Loucy (cell line): ENCODE measurements around the gene TPST2.

Source experiments
- H2AFZ ChIP-seq: fragments of 200-600 bp; sonication (generic); 2 replicates; pipeline ENCODE4 v1.6.0; 2016; ENCODE audit warnings: antibody characterized with exemption, mild to moderate bottlenecking, low read length, moderate library complexity
- H3F3A ChIP-seq: fragments of 200-600 bp; 2 replicates; pipeline ENCODE4 v1.6.0; 2016; ENCODE audit warnings: antibody characterized with exemption, low read depth, mild to moderate bottlenecking
- H3K27me3 ChIP-seq: fragments of 200-600 bp; sonication (generic); 2 replicates; pipeline ENCODE4 v1.6.1; 2014; ENCODE audit warnings: low read length, mild to moderate bottlenecking; ENCODE audit not compliant: insufficient read depth, poor library complexity, severe bottlenecking
- H3K36me3 ChIP-seq: fragments of 200-600 bp; sonication (generic); 2 replicates; pipeline ENCODE4 v1.6.1; 2016; ENCODE audit warnings: low read length; ENCODE audit not compliant: insufficient read depth
- H3K4me1 ChIP-seq: fragments of 200-600 bp; sonication (generic); 2 replicates; pipeline ENCODE4 v1.5.1; 2014; ENCODE audit warnings: low read length, mild to moderate bottlenecking; ENCODE audit not compliant: insufficient read depth, poor library complexity, severe bottlenecking
- H3K4me2 ChIP-seq: fragments of 200-600 bp; sonication (generic); 2 replicates; pipeline ENCODE4 v1.6.0; 2014; ENCODE audit warnings: antibody characterized with exemption, low read length, low read depth, mild to moderate bottlenecking; ENCODE audit not compliant: poor library complexity, severe bottlenecking
- H3K4me3 ChIP-seq: fragments of 200-600 bp; sonication (generic); 2 replicates; pipeline ENCODE4 v1.5.1; 2014; ENCODE audit warnings: low read length, mild to moderate bottlenecking, mixed read lengths; ENCODE audit not compliant: poor library complexity, severe bottlenecking
- H3K79me2 ChIP-seq: fragments of 200-600 bp; sonication (generic); 2 replicates; pipeline ENCODE4 v1.6.1; 2014; ENCODE audit warnings: low read length; ENCODE audit not compliant: insufficient read depth
- H3K9ac ChIP-seq: fragments of 200-600 bp; sonication (generic); 2 replicates; pipeline ENCODE4 v1.6.0; 2014; ENCODE audit warnings: mild to moderate bottlenecking, low read depth, low read length, moderate library complexity; ENCODE audit not compliant: poor library complexity, severe bottlenecking
- H3K9me2 ChIP-seq: fragments of 200-600 bp; sonication (generic); replicated peaks from 2 replicates; pipeline ENCODE4 v1.6.1; 2016; ENCODE audit warnings: low read depth, low read length, mixed read lengths
- H3K9me3 ChIP-seq: fragments of 200-600 bp; sonication (generic); 2 replicates; pipeline ENCODE4 v1.6.1; 2014; ENCODE audit warnings: mild to moderate bottlenecking, antibody characterized with exemption, low read length, low read depth; ENCODE audit not compliant: insufficient read depth
- H4K20me1 ChIP-seq: fragments of 200-600 bp; sonication (generic); 2 replicates; pipeline ENCODE4 v1.6.0; 2014; ENCODE audit warnings: antibody characterized with exemption, low read length, mild to moderate bottlenecking; ENCODE audit not compliant: insufficient read depth, poor library complexity, severe bottlenecking
- EZH2phosphoT487 ChIP-seq: fragments of 200-600 bp; IDR thresholded peaks from 2 replicates; pipeline ENCODE4 v1.6.1; 2018; ENCODE audit warnings: antibody characterized with exemption, mild to moderate bottlenecking, moderate library complexity, borderline replicate concordance
- TF ChIP-seq, protein P1 (sequence below): fragments of 200-600 bp; sonication (generic); conservative IDR thresholded peaks from 2 replicates; pipeline ENCODE4 v1.5.1; 2014; ENCODE audit warnings: mild to moderate bottlenecking, antibody characterized with exemption, low read length

Gene TPST2

DNA sequence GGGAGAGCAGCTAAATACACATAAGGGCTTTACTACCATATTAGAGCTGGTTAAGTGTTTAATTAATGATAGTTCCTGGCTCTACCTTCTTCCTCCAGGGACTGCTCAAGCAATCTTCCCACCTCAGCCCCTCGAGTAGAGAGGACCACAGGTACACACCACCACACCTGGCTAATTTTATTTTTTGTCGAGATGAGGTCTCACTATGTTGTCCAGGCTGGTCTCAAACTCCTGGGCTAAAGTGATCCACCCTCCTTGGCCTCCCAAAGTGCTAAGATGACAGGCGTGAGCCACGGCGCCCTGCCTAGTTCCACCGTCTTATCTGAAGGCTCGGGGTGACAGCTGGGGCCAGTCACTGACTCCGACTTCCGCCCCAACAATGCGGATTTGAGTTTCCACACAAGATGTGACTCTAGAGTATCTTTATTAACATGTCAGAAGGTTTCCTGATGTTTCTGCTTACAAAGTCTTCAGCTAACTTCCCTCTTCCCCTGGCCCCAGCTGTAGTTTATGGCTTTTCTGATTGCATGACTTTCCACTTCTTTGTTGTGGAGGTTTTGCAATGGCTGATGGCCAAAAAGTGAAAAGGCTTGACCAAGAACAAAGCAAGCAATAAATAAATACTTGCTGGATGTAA, 16.8 kb downstream of the TPST2 start:
- Histone ChIP-seq H3K9ac (peak overlapping the region; percentile 37), H3K9me3 (no peaks in the 10 kb centered on the region), H4K20me1 (no peaks in the 10 kb centered on the region), H3K4me1 (peaks cover 31% of the 10 kb centered on the region), H3F3A (peaks cover 3% of the 10 kb centered on the region; the same call in 1 of the 2 replicates), H3K4me3 (peak overlapping the region; percentile 14), H3K27me3 (no peaks in the 10 kb centered on the region), H2AFZ (no peak overlapping the region), H3K9me2 (no peaks in the 10 kb centered on the region), H3K4me2 (peak overlapping the region; percentile 55), H3K79me2 (peaks cover 40% of the 10 kb centered on the region), H3K36me3 (no peaks in the 10 kb centered on the region)
- TF ChIP-seq EZH2phosphoT487 = no peak
- TF ChIP-seq, protein P1, sequence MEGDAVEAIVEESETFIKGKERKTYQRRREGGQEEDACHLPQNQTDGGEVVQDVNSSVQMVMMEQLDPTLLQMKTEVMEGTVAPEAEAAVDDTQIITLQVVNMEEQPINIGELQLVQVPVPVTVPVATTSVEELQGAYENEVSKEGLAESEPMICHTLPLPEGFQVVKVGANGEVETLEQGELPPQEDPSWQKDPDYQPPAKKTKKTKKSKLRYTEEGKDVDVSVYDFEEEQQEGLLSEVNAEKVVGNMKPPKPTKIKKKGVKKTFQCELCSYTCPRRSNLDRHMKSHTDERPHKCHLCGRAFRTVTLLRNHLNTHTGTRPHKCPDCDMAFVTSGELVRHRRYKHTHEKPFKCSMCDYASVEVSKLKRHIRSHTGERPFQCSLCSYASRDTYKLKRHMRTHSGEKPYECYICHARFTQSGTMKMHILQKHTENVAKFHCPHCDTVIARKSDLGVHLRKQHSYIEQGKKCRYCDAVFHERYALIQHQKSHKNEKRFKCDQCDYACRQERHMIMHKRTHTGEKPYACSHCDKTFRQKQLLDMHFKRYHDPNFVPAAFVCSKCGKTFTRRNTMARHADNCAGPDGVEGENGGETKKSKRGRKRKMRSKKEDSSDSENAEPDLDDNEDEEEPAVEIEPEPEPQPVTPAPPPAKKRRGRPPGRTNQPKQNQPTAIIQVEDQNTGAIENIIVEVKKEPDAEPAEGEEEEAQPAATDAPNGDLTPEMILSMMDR = no peak

DNA sequence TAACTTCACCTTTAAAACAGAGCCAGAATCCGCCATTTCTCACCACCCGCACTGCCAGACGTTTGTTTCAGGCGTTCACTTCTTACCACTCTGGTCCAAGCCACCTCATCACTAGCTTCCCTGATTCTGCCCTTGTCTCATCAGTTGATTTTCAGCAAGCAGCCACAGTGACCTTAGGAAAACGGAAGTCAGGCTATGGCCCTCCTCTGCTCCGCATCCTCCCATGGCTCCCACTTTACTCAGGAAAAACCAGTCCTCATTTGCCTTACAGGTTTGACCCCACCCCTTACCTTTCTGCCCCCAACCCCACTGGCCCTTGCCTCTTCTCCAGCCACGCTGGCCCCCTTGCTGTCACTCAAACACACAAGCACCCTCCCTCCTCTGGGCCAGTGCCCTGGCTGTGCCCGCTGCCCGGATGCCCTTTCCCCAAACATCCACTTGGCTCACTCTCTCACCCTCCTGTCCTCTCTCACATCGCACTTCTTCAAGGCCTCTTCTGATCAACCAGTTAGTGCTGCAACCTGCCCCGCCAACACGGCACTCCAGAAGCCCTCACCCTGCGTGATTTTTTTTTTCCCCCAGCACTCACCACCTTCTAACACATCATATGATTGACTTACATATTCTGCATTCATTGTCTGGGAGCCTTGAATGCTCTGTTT, 18.9 kb downstream of the TPST2 start:
- Histone ChIP-seq H3K27me3 (no peaks in the 10 kb centered on the region), H3K4me1 (peaks cover 48% of the 10 kb centered on the region), H3K79me2 (peaks cover 45% of the 10 kb centered on the region; the same call in 1 of the 2 replicates), H2AFZ (no peak overlapping the region), H3K9me3 (no peaks in the 10 kb centered on the region), H3K4me2 (no peak overlapping the region), H3K4me3 (no peak overlapping the region), H3K9ac (no peak overlapping the region), H4K20me1 (no peaks in the 10 kb centered on the region), H3K36me3 (no peaks in the 10 kb centered on the region), H3K9me2 (no peaks in the 10 kb centered on the region), H3F3A (peaks cover 3% of the 10 kb centered on the region; the same call in 1 of the 2 replicates)
- no peak for TF ChIP-seq EZH2phosphoT487
- TF ChIP-seq, protein P1 = no peak

DNA sequence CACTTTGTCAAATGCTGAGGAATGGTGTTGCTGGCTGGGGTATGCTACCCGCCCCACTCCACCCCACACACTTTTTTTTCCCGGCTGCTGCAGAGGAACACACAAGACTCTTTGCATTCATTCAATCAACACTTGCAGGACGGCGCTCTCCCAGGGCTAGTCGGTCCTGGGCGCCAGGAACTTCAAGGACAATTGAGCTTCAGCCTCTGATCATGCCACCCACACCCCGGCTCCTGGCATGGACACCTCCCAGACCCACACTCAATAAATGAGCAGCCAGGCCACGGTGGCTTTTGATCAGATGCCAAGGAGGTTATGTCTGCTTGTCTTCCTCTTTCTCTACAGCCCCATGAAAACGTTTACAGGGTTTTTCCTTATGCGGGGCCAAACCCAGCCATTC, 19.8 kb downstream of the TPST2 start:
- Histone ChIP-seq H3K36me3 (no peaks in the 10 kb centered on the region), H3K4me2 (no peak overlapping the region), H3K79me2 (peaks cover 42% of the 10 kb centered on the region; the same call in 1 of the 2 replicates), H3F3A (peaks cover 3% of the 10 kb centered on the region; the same call in 1 of the 2 replicates), H3K9me2 (no peaks in the 10 kb centered on the region), H4K20me1 (no peaks in the 10 kb centered on the region), H2AFZ (no peak overlapping the region), H3K4me3 (no peak overlapping the region), H3K27me3 (no peaks in the 10 kb centered on the region), H3K9me3 (no peaks in the 10 kb centered on the region), H3K4me1 (peaks cover 52% of the 10 kb centered on the region), H3K9ac (no peak overlapping the region)
- no peak for TF ChIP-seq EZH2phosphoT487
- TF ChIP-seq, protein P1 = no peak
